Measurements from ENCODE around the gene KIF16B.

DNA sequence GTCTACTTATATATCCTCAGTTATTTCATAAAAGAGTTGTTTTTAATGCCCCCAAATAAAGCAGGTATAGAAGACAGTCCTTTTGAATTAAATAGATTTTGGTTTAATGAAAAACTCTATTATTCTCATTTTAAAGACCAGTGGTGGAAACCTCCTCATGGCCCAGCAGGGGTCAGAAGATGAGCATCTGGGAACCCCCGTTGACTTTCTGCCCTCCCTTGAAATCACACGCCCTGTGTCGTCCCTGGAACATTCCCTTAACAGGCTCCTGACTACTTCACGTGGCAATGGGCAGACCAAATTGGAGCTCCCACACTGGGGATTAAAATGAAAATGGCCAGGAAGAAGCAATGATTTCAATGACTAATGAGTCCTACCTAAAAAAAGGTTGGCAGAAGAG, 220.9 kb downstream of the KIF16B start:
- TF ChIP-seq, protein P1, sequence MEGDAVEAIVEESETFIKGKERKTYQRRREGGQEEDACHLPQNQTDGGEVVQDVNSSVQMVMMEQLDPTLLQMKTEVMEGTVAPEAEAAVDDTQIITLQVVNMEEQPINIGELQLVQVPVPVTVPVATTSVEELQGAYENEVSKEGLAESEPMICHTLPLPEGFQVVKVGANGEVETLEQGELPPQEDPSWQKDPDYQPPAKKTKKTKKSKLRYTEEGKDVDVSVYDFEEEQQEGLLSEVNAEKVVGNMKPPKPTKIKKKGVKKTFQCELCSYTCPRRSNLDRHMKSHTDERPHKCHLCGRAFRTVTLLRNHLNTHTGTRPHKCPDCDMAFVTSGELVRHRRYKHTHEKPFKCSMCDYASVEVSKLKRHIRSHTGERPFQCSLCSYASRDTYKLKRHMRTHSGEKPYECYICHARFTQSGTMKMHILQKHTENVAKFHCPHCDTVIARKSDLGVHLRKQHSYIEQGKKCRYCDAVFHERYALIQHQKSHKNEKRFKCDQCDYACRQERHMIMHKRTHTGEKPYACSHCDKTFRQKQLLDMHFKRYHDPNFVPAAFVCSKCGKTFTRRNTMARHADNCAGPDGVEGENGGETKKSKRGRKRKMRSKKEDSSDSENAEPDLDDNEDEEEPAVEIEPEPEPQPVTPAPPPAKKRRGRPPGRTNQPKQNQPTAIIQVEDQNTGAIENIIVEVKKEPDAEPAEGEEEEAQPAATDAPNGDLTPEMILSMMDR (IDR thresholded peaks at IDR 0.05): no peak
- no peak for TF ChIP-seq POLR2A (IDR thresholded peaks at IDR 0.05)
- no peak for TF ChIP-seq POLR2AphosphoS5 (IDR thresholded peaks at IDR 0.05)
- TF ChIP-seq EP300 (IDR thresholded peaks at IDR 0.05): no peak

Measured in sigmoid colon (tissue), 4 donors.